ENCODE measurements around the gene RNF220.

Gene RNF220

DNA sequence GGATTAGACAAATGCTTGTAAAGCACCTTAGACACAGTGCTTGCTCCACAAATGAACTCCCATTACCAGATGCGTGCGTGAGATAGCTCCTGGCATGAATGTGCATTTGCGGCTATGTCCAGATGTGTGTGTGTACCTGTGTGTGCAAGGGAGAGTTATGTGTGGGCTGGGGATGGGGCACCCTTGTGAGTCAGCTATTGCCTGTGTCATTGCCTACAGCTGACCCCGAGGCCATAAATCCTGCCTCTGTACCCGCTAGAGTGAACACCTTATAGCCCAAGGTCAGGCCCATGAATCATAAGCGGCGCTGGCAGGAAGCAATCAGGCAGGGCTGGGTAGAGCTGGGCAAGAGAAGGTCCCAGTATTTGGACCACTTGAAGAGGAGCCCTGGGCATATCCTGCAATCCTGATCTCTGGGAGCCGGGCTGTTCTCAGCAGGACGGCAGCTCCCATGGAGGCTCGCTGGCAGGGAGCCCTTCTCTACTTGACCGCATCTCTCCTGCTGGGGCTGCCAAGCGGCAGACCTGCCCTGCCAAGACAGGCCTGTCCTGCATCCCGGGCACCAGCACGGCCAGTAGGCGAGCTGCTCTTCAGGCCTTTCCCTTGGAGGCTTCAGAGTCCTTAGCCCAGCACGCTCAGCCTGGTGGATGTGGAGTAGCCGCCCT is 182.9 kb downstream of the RNF220 start:
- no peak for DNase-seq (ENCODE audit: low read depth in 2 of 2)

DNA sequence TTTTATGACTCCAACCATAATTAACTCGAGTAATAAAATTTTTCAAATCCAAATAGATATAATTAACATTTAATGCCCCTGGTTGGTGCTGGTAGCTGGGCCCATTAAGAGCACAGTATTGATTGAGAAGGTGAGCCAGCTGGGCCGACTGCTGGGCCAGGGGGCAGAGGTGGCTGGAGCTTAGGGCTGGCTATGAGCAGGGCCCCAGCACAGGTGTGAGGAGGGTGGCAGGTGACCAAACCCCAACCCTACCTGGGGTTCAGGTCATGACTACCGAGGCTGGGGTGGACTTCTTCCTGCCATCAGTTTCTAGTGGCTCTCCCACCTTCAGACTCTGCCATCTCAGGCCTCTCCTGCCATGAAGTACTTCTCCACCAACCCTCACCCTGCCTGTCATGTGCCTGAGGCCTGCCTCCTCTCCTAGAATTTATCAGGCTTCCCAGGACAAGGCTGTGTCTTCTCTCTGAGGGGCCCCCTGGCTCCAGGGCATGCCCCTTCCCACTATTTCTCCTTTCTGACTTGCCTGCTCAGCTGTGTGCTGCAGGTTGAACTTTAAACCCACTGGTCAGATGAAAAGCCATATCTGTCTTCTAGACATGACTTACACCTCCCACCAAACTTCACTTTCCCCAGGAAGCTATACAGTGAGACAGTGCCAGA is 183.6 kb downstream of the RNF220 start:
- no peak for DNase-seq (ENCODE audit: low read depth in 2 of 2)

DNA sequence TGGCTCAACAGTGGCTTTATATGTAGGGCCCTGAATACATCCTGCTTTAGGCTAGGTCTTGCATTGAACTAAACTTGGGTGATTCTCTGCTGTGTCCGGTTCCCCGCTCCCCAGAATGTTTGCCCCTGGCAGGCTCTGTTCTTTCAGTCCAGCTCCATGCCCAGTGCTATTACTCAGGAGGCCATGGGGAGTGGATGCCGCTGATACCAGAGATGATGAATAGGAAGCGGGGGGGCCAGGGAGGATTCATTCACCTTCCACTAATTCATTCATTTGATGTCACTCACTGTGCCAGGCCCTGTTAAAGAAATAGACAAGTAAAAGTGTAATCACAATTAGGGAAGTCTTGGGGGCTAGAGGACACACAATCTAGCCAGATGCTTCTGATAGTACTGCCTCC is 185.4 kb downstream of the RNF220 start:
- no peak for DNase-seq (ENCODE audit: low read depth in 2 of 2)

DNA sequence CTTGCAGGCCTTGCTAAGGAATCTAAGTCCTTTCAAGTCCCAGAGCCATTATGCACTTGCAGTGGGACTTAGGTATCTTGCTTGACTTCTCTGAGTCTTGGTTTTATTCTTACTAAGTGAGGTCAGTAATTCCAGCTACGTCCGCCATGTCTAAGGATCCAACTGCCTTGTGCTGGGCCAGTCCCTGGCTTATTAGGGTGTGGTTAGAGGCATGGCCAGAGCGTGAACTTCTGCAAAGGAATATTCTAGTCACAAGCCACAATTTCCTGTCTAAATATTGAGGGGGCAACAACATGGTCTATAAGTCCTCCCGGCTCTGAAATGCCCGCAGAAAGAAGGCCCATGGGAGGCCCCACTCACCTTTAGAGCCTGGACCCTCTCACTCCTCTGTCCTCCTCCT is 186.3 kb downstream of the RNF220 start:
- no peak for DNase-seq (ENCODE audit: low read depth in 2 of 2)

DNA sequence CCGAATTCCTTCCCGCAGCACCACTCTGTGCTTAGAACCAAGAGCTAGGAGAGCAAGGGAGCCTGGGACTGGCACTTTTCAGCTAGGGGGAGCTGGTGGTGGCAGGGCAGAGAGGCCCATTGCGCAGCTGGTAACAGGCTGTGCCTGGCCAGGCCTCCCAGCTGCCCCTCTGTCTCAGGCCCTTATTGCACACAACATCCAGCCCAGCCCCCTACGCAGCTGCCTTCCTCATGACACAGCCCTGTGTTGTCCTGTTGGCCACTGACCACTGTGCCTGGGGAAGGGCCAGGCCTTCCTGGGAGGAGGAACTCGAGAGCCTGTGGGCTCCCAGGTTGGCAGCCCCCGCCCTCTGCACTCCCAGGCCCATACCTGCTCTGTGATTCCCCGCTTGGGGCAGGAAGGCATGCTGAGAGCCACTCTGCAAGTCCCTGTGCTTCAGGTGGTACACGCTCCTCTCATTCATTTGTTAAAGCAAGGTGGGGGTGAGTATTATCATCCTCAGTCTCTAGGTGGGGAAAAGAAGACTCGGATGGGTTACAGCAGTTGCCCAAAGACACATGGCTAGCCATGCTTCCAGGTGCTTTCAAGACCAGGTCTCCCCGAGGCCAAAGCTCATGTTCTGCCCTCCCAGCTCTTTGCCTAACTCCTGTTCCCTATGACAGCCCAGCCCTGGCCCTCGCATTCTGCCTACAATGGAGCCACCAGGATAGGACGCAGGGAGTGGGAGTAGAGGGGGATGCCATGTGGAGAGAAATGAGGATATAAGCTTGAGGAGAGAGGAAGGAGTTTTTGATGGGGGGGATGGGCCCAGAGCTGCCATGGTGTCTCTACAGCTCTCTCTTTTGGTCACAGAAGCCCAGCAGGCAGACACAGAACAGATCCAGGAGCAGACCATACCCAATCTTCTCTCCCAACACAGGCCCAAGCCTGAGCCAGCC is 187.4 kb downstream of the RNF220 start:
- DNase-seq (ENCODE audit: low read depth in 2 of 2): no peak

DNA sequence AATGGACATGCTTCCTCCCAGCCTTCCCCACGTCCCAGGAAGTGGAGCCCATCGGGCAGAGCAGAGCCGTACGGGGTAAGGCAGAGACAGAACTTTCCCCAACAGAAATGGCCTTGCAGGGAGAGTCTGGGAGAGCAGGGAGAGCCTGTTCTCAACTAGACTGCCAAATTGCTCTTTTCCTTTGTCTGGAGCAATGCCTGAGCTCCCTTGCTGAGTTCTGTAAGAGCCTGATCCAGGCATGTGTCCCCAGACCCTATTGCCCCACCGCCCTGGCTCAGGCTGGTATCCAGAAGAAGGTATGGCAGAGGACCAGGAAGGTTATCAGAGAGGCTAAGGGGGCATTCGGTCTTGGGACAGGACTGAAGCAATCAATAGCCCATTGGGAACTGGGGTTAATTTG is 189.3 kb downstream of the RNF220 start:
- no peak for DNase-seq (ENCODE audit: low read depth in 2 of 2)

DNA sequence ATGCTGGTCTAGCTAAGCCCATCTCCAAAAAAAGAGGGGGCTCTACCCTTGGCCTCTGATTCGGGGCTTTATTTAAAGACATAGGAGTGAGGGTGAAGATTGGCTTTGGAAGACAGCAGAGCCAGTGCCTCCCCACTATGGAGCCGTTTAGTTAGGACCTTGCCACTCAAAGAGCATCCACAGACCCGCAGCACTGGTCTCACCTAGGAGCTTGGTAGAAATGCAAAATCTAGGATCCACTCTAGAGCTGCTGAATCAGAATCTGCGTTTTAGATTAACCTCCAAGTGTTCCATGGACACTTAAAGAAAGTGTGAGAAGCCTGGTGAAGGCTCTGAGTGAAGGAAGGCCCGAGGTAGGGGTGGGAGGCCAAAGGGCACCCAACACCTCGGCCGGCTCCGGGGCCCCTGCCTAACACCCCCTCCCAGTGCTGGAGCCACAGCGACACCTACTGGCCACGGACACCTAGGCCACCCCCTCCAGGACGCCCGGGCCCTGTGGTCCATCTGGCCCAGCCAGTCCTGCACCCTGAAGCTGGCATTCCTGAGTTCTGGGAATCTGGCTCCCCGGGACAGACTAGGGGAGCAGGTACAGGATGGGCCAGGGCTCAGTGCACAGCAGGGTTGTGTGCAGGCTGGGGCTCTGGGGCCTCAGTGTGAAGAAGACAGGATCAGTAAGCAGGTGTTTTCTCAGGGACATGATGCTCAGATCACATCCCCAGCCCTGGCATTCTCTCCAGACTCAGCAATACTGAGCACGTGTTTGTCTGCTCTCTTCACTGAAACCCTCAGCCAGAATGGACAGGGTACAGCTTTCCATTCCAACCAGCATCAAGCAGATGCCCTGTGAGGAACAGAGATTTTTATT is 190.0 kb downstream of the RNF220 start:
- peak; percentile 51 to 57 for DNase-seq (ENCODE audit: low read depth in 2 of 2)

DNA sequence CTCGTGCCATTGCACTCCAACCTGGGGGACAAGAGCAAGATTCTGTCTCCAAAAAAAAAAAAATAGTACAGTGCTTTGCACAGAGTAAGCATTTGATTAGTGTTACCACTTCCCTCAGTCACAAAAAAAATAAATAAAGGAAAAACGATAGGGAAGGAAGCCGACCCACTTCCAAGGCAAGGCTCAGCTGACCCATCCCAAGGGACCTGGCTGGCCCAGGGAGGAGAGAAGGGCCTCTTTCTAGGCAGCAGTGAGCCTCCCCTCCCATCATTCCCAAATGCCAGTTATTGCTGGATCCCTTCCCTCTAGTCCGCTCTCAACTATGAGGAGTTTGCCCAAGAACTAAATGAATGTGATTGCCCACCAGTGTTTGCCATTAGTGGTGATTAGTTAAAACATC is 191.5 kb downstream of the RNF220 start:
- DNase-seq (ENCODE audit: low read depth in 2 of 2): no peak

DNA sequence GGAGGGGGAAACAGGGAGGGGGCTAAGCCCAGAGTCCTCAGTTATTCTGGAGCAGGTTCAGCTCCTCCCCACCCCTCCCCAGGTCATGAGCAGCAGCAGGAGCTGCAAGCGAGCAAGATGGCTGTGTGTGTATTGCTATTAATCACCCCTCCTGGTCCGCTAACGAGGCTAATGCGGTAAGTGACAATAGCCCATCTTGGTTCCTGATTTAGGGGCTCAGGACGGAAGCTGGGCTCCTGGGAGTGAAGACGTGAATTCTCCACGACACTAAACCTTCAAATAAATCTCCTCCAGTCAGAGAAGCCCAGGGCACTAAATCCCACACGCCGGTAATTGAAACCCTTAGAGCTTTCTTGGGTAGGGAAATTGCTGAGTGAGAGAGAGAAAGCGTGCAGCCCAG is 193.1 kb downstream of the RNF220 start:
- DNase-seq (ENCODE audit: low read depth in 2 of 2): no peak

DNA sequence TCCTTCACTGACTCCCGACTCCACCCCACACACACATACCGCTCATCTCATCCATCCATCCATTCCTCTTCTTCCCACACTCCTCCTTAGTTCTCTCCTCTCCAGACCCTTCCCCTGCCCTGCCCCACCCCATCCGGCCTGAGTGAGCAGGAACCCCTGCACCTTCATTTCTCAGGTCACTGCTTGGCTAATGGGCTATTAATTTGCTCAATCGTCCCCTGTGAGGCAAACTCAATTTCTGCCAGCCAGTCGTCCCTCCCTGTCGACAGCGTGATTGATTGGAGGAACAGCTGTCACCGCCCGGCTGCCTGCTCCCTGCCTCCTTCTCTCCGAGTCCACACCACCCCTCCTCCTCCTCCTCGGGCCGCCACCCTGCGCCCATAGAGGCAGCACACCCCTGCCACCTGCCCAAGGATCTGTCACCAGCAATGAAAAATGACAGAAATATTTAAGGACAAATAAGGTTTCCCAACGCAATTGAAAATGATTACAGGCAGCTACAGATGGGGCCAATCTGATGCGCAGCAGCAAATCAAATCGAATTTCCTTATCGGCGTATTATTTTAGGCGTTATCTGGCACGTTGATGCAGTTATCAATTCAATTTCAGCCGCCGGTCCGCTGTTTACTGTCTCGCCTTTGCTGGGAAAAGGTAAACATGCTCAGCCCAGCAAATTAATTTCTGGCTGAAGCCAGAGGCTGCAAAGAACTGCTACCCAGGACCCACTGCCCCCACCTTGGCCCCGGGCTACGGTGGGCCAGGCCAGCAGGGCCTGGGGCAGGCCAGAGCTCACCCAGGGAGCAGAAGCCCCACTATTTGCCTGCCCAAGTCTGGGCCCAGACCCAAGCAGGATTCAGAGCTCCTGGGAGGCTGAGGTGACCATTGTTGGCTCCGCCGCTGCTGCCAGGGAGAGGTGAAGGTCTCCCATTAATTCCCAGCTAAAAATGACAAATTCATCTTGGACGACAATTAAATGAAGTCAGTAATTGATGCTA is 197.9 kb downstream of the RNF220 start:
- DNase-seq (ENCODE audit: low read depth in 2 of 2): no peak

DNA sequence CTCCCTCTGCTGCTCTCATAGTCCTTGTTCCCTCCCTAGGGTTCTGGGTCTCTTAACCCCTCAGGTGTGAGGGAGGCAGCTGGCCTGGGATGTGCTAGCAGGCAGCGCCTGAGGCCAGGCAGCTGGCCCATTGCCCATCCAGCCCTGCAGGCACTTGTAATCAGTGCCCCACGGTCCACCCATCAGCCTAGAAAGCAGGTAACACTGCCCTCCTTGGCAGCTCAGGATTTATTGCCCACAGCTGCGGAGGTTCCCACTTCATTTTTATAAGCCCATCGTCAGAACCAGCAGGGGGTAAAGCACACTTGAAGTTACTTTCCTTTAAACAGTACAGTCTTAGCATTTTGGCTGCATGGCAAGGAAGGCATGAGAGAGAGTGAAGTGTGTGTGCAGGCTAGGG is 198.7 kb downstream of the RNF220 start:
- DNase-seq (ENCODE audit: low read depth in 2 of 2): no peak

DNA sequence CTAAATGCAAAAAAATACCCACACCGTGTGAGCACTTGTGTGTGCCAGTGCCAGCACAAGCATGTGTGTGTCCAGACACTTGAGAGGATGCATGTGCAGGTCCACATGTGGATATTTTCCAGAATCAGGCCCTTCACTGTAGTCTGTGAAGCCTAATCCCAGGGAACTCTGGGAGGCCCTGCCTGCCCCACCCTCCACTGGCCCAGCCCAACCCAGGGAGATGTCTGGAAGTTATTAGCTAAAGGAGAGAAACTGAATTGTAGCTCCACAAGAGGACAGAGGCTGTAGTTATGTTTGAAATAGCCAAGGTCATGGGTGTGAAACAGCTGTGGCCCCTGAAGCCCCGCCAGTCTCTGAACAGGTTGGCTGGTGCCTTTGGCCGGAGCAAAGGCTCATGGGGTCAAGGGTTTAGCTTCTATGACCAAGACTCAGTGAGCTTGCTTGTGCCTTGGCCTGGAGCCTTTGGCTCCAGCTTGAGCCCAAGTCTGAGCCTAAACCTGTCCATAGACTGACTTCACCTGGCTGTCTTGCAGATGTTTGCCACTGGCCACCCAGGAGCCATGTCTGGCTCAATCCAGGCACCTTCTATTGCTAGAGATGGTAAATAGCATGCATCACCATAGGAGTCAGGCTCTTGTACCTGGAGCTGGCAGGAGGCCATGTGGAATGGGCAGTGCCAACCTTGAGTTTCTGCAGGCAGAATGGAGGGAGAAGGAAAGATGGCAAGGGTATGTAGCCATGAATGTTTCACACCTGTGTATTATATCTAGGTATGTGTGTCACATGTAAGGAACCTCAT is 199.3 kb downstream of the RNF220 start:
- no peak for DNase-seq (ENCODE audit: low read depth in 2 of 2)

DNA sequence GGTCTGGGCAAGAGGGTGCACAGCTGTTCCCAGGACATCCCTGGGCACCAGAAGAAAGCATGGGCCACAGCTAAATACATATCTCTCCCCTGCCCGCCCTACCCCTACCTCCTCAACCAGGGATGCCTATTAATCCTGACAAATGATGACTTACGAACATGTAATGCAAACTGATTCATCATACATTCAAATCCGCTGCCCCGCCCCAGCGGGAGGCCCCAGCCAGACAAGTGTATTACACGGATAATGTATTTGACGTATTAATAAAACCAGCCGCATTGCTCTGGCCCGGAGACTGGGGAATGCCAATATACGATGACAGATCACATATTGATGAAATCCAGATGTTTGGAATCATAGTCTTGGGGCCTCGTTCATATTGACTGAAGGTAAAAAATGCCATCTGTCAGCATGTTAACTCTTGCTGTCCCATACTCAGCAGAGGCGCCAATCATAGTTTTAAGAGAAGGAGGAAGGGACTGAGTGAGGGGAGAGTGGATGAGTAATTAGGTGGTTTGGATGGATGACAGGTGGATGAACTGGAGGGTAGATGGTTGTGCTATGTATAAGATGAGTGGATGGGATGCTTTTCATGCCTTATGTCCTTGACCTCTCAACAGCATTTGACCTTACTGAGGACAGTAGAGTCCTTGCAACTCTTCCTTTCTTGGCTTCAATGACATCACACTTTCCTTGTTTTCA is 201.0 kb downstream of the RNF220 start:
- DNase-seq (ENCODE audit: low read depth in 2 of 2): no peak

DNA sequence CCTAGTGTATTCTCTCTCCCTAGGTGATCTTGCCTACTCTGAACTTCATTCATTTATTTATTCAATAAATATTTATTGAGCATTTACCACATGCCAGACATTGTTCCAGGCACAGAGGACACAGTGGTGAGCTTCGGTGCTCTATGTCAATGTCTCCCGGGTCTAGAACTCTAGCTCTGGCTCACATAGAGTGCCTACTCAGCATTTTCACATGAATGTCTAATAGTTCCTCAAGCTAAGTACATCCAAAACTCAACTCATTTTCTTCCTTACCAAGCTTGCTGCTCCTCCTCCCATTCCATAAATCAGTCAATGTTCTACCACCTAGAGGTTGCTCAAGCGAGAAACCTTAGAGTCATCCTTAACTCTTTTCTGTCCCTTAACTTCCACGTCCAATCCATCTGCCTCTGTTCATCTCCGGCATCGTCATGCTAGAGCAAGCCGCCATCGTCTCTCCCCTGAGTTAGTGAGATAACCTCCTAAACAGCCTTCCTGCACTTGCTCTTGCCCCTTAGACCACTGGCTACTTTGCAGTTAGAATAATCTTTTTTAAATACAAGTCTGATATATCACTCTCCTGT is 201.7 kb downstream of the RNF220 start:
- no peak for DNase-seq (ENCODE audit: low read depth in 2 of 2)

DNA sequence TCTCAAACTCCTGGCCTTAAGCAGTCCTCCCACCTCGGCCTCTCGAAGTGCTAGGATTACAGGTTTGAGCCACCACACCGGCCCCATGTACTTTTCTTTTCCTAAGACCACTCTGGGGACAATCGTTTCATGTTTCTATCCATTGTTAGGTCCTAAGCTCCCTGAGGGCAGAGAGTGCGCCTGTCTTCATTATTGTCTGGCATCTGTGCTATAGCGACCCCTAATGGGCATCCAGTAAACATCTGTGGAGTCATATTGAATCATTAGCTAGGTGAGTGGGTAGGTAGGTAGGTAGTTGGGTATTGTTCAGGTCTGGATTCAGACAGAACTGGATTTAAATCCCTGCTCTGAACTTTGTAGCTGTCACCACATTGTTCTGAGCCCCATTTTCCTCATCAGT is 203.1 kb downstream of the RNF220 start:
- no peak for DNase-seq (ENCODE audit: low read depth in 2 of 2)

DNA sequence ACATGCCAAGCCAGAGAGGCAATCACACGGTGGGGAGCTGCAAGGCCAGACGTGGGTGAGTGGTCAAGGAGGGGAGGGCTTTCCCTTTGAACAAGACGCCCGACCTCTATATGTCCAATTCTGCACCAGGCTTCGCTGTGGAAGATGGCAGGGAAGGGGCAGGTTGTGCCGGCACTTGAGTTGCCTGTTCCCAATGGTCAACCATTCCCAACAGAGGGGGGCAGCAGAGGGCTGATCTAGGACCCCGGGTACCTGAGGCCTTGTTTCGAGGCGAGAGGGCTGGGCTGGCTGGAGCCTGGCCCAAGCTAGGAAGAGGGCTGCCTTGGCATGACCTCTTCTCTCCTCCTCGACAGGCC is 204.3 kb downstream of the RNF220 start:
- DNase-seq (ENCODE audit: low read depth in 2 of 2): no peak

DNA sequence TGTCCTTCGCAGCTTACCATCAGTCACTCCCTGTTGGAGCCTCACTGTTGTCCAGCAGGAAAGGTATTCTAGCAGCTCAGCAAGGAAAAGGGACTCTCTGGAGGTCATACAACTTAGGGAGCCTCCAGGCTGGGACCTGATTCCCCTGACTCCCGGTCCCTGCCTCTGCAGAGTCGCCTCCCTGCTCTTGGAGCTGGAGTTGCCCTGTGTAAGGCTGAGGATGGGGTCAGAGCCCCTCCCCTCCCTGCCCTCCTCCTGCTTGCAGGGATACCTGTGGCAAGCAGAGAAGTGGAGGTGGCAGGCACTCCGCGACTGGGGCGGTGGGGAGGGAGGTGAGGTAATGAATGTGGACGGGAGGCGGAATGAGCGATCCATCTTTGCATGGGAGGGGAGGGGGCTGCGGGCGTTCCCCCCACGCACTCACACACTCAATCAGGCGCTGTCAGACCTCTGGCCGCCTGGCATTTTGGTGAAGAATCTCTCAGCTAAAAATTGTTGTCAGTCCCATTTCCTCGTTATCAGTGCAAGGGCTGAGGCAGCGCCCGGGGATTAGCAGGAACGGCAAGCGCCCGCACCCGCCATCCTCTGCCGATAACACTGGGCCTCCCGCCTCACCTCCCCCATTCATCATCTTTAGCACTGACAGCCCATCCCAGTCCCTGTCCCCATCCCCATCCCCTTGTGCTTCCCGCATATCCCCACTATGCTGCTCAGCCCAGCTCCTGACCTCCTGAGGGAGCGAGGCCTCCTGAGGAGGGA is 204.9 kb downstream of the RNF220 start:
- no peak for DNase-seq (ENCODE audit: low read depth in 2 of 2)

DNA sequence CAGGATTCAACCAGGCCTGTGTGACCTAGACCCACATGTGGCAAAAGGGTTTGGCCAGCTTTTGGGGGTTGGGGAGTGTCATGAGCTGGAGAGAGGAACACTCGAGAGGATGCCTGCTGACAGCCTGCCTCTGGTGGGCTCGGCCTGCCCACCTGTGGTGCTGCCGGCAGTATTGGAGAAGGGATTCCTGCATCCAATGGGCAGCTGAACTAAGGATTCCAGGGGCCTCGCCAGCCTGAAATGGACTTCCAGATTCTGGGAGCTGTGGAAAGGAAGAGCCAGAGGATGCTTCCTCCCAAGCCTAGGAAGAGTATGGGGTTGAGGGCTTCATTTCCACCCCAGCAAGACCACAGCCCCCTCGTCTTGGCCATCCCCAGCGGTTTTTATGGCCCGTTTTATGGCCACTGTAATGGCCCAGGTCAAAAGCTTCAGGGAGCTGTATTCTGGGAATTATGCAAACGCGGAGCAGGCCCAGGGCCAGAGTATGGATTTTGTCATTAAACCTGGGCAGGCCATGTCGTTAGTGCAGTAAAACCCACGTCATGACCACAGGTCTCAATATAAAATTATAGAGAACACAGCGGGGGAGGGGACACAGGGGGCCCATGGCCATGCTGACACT is 205.6 kb downstream of the RNF220 start:
- DNase-seq (ENCODE audit: low read depth in 2 of 2): no peak
